Stimulated activated CD4-positive, alpha-beta T cell treated with anti-CD3 and anti-CD28 coated beads, Interleukin-15, amount 100 ng/mL, for 1 hour (primary cell): ENCODE results near the gene NCOA3.
A peak's percentile ranks its signal among the peaks of the same experiment; 100 is the strongest.

Source experiments
- DNase-seq, 2 donors: peaks; one replicate each; pipeline ENCODE4 v3.0.0-alpha.2; 2020; ENCODE audit warnings: low read depth in 1 of 2, low spot score in 1 of 2

NCOA3 gene

DNA sequence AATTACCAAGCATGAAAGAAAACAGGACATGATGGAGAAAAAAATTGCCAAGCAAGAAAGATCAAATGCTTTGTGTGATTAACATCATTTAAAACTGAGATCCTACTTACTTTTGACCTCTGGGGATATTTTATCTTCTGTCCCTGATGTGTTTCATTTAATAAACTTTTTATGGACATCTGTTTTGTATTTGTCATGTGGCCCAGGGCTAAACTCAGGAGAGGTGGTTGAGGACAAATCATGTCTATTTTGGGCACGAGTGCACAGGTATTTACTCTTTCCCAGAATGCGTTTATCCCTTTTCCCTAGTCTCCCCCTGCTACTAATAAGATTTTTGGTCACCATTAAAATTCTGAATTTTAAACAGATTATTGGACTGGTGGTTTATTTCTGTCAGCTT, 128.2 kb downstream of the NCOA3 start:
- no peak for DNase-seq

DNA sequence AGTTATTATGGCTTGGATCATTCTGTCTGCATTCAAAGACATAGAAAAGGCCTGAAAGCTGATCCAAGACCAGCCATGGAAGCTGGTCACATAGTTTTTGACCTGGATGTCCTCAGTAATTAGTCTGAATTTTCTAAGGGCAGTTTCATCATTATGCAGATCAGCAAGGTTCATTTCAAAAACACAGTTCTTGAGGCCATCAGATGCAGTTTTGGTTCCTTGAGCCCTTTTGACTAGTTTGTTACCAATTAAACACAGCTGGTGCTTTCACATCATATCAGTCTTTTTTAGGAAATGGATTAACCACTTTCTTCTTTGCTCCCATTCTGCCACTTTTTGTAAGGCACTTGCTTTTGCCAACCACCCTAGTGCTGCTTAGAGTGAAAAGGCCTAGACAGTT, 129.4 kb downstream of the NCOA3 start:
- DNase-seq: no peak

DNA sequence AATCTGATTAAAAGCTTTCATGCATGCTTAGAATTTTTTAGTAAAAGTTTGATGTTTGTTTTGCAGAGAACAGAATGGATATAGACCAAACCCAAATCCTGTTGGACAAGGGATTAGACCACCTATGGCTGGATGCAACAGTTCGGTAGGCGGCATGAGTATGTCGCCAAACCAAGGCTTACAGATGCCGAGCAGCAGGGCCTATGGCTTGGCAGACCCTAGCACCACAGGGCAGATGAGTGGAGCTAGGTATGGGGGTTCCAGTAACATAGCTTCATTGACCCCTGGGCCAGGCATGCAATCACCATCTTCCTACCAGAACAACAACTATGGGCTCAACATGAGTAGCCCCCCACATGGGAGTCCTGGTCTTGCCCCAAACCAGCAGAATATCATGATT, 133.6 kb downstream of the NCOA3 start:
- DNase-seq: no peak

DNA sequence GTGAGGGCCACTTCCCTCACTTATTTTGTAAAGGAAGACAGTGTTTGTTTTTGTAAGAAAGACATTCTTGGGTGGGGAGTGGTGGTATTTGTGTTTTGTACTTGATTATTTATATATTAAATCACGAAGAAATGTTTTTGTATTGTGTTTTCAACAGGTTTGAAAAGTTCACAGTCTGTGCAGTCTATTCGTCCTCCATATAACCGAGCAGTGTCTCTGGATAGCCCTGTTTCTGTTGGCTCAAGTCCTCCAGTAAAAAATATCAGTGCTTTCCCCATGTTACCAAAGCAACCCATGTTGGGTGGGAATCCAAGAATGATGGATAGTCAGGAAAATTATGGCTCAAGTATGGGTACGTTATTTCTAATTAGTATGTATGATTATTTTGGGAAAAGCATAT, 137.2 kb downstream of the NCOA3 start:
- no peak for DNase-seq

DNA sequence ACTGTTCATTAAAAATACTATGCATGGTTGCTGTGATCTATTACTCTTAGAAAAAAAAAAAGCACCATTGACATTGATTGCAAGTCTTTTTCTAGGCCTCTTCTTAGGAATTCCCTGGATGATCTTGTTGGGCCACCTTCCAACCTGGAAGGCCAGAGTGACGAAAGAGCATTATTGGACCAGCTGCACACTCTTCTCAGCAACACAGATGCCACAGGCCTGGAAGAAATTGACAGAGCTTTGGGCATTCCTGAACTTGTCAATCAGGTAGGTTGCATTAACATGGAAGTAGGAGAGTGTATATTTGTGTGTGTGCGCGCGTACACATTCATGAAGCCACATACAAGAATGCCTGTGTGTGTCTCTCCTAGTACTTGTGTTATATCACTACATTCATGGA, 140.4 kb downstream of the NCOA3 start:
- no peak for DNase-seq

DNA sequence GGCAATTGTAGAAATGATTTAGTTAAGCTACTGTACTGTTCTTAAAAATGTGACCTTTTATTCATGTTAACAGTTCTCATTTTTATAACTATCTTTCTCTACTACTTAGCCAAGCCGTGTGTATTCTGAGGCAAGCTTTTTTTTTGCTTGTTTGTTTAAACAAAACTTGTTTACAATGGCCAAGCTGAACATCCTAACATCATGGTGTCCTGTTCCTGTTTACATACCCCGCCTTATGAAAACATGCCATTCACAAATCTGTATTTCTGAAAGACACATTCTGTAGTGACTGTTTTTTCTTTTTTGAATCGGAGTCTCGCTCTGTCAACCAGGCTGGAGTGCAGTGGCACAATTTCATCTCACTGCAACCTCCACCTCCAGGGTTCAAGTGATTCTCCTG, 140.9 kb downstream of the NCOA3 start:
- no peak for DNase-seq

DNA sequence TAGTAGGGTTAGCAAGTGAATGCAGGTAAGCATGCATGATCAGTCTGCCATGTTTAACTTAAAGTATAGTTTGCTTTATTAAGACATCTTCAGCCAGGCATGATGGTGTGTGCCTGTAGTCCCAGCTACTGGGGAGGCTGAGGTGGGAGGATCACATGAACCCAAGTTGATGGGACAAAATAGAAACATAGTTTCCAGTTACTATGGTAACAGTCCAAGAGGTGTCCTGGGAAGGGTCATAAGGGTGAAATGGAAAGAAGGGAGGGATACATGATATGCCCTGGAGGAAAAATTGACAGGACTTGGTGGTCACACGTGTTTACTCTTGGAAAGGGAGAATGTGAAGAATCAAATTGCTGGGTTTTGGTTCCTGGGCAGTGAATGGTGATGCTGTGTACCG, 143.9 kb downstream of the NCOA3 start:
- no peak for DNase-seq

DNA sequence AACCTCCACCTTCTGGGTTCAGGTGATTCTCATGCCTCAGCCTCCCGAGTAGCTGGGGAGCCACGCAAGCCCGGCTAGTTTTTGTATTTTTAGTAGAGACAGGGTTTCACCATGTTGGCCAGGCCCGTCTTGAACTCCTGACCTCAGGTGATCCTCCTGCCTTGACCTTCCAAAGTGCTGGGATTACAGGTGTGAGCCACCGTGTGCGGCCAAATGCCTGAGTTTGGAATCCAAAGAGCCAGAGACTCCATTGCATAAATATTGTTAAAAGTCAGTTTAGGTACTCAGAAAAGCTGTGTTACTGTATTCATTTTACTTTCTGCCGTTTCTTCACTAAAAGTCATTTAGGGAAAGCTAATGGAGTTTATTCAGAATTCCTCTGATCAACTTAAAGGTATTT, 146.3 kb downstream of the NCOA3 start:
- DNase-seq: no peak

DNA sequence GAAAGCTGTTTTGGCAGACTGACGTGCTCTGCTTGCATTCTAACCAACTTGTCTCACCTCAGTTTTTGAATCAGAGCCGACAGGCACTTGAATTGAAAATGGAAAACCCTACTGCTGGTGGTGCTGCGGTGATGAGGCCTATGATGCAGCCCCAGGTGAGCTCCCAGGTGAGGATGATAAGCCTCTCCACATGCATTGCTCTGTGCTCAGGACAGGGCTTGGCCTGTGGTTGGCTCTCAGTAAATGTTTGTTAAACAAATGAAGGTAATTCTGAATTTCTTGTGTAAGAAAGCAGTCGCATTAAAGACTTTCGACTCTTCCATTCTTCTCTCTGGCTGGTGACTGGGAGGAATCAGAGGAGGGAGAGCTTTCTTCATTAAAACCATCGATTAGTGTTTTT, 147.3 kb downstream of the NCOA3 start:
- no peak for DNase-seq

DNA sequence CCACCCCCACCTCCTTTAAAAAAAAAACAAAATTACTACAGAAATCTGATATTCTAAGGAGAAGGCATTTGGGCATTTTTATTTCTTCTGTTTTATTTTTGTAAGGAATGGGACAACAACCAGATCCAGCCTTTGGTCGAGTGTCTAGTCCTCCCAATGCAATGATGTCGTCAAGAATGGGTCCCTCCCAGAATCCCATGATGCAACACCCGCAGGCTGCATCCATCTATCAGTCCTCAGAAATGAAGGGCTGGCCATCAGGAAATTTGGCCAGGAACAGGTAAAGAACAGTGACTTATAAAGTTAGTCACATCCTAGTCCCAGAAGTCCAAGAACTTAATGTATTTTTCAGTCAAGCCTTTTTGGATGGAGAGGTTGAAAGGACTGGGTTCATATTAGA, 150.6 kb downstream of the NCOA3 start:
- DNase-seq: no peak

DNA sequence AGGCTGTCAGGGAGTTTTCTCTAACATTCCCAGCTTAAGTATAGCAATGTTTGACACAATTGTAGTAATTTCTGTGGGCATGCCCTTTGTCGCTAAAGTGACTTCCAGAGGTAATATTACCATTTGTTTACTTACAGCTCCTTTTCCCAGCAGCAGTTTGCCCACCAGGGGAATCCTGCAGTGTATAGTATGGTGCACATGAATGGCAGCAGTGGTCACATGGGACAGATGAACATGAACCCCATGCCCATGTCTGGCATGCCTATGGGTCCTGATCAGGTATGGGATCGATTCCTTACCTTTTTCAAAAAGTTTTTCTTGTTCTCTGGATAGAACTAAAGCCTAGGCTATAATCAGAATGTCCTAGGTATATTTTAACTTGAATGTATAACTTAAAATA, 151.1 kb downstream of the NCOA3 start:
- no peak for DNase-seq

DNA sequence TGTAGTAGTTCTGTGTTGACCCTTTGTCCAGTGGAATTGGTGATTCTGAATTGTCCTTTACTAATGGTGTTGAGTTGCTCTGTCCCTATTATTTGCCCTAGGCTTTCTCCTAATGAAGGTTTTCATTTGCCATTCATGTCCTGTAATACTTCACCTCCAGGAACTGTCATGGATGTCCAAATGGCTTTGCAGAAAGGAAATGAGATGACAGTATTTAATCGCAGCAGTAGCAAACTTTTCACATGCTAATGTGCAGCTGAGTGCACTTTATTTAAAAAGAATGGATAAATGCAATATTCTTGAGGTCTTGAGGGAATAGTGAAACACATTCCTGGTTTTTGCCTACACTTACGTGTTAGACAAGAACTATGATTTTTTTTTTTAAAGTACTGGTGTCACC, 152.2 kb downstream of the NCOA3 start:
- DNase-seq: no peak

DNA sequence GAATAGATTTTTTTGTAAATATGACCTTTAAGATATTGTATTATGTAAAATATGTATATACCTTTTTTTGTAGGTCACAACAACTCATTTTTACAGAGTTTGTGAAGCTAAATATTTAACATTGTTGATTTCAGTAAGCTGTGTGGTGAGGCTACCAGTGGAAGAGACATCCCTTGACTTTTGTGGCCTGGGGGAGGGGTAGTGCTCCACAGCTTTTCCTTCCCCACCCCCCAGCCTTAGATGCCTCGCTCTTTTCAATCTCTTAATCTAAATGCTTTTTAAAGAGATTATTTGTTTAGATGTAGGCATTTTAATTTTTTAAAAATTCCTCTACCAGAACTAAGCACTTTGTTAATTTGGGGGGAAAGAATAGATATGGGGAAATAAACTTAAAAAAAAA, 152.7 kb downstream of the NCOA3 start:
- DNase-seq: no peak

DNA sequence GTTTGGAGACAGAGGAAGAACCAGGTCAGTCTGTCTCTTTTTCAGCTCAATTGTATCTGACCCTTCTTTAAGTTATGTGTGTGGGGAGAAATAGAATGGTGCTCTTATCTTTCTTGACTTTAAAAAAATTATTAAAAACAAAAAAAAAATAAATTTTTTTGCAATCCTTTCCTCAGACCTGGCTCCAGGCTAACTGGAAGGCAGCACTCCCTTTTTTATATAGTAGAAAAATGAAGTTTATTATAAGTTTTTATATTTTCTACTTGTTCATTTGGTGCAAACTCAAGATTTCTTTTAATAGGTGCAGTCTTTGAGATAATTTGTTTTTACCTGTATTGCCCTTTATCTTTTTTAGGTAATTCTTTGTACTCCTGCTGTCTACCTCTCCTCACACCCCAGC, 153.9 kb downstream of the NCOA3 start:
- DNase-seq: no peak

DNA sequence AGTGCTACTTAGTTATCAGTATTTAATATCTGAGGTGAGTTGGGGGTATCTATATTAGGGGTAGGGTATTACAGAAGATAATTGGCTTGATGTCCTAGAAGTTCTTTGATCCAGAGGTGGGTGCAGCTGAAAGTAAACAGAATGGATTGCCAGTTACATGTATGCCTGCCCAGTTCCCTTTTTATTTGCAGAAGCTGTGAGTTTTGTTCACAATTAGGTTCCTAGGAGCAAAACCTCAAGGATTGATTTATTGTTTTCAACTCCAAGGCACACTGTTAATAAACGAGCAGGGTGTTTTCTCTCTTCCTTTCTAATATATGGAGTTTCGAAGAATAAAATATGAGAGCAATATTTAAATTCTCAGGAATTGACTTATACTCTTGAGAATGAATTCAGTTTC, 154.6 kb downstream of the NCOA3 start:
- no peak for DNase-seq

DNA sequence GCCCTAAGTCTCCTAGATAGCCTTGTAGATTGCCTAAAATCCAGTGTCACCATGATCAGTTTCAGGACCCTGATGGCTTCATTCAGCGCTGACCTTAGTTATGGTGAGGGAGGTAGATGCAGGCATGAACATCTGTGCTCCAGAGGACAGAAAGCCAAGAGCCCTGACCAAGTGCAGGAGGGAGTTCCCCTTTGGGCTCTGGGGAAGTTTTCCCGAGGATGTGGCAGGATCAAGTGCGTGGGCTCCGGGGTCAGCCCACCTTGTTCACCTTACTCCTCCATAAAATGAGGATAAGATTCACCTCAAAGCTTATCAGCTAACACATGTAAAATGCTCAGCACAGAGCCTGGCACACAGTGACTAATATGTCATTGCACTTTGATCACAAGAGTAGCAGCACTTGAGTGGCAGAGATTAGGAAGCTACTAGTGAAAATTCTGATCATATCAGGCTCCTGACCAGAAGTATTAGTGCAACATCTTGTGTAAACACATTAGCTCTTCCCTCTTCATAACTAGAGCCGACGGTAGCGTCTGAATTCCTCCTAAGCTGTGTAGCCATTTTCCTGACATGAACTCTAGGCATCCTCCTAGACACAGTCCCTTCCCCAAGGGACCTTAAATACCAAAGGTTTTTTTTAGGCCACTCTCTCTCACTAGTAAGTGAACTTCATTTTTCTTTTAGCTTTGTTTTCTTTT, 158.4 kb downstream of the NCOA3 start:
- no peak for DNase-seq

DNA sequence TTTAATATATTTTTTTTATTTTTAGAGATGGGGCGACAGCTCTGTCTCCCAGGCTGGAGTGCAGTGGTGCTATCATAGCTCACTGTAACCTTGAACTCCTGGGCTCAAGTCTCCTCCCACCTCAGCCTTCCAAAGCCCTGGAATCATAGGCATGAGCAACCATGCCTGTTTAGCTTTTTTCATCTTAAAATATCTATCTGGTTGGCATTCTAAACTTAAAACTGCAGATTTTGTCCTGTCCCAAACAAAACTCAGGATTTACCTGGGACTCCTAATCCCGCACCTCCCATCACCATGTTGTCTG, 158.9 kb downstream of the NCOA3 start:
- DNase-seq: no peak

DNA sequence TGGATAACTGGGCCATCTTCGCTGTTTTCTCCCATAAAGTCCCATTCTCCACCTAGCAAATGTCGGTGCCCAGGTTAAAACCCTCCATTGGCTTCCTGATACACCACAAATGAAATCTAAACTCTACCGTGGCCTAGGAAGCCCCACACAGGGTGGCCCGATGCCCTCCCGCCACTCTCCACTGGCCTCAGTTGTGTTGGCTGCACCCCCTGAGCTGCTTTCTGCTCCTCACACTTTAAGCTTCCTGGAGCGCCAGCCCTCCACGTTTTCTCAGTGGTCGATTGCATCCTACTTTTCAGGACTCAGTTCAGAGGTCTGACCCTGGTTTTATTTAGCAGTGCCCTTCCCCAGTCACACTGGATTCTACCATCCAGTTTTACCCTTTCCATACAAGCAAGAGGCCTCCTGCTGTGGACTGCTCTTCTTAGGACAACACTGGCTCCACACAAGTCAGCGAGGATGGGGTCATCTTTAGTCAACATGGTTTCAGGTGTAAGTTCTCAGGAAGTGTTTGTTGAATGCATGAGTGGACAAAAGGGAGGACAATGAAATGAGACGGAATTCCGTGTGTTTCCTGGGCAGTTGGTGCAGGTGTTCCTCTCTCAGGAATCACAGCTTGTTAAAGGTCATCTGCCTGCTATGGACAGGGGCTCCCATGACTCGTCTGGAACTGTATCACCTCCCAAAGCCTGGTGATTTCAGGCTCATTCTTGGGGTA, 159.5 kb downstream of the NCOA3 start:
- DNase-seq: no peak

DNA sequence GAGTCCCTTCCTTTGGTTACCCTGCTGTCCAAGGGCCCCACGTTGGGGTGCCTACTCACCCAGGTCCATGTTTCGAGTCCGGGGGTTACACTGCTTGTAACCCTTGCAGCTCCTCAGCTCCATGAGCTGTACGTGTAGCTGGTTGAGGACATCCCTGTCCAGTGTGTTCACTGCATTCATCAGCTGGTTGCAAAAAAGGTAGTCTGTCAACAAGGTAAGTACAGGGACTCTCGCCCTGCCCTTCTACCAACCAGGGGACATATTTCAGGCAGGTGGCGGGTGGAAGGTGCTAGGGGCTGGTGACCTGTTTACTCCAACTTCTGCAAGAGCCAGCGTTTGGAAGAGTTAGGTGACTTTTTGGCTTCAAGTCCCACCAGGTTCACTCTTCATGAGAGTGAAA, 160.0 kb downstream of the NCOA3 start:
- no peak for DNase-seq

DNA sequence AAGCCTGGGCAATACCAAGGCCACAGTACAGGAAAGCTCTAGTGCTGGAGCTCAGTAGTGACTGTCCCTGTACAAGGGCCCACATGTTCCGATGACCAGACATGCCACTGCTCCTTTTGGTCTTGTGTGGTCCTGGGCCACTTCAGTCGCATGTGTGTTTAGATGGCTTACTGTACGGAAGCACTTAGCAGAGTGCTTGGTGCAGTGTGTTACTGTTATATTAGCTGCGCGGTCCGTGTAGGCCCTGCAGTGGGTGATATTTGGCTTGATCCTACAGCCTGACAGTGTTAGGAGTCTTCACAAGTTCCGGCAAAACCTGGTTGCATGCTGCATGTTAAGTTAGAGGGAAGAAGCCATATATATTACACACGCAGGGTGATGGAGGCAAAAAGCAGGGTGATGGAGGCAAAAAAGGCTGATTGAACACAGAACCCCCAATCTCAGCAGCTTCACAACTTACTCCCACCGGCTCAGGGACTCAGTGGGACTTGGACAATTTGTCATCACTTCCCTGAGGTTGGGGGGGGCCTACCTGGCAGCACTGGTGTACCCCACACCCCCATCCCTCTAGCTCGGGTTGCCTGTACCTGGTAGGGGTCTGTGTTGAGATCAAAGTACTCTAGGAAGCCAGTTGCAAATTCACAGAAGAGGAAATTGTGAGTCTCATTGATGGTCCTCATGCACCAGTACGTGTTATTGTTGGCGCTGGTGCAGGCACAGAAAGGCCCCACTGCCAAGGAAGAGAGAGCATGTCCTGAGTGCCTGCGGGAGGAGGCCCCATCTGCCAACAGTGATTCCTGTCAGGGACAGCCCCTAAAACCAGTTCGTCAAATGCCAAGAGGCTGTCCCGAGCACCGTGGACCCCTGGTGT, 161.0 kb downstream of the NCOA3 start:
- no peak for DNase-seq

DNA sequence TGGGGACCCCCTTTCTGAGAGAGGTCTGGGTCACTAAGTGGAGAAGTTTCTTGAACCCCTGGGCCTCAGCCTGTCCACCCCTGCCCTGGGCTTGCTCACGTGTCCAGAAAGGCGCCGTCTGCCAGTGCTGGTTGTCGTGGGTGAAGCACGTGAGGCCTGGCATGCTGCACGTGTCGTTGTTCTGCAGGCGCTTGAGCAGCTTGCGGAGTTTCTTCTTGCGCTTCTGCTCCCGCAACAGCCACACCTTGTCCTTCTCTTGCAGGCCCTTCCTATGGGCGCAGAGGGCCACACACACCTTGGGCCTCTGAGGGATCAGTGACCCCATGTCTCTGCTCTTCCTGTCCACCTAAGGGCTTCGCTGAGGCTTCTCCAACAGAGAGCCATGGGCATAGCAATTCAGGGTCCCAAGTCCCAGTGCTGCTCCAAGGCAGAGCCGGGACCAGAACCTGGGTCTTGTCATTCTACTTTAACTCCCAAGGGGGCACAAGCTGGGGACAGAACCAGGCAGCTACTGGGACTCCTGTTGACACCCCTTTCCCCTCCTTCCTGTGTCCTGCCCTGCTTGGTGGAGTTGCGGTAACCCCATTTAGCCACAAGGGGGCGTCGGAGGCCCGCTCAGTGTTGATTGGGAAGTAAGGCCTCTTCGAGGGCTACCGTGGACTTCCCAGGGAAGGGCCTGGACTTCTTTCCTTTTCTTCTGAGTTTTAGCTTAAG, 161.8 kb downstream of the NCOA3 start:
- DNase-seq: peak; percentile 48 to 54

DNA sequence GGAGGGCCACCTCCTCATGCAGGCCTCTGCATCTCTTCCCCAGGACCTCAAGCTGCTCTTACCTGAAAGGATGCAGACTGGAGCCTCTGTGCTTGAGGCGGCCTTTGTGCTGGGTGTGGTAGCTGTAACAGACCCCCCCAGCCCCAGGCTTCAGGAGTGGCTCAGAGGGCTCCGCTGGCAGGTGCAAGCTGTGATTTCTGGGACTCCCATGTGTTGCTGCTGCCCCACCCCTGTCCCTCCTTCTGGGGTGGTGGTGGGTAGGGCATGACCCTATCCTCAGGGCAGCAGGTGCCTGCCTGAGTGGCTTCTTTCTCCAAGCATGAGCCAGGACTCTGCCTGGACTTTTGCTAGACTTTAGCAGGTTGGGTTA, 162.4 kb downstream of the NCOA3 start:
- DNase-seq: no peak
